ENCODE results near the gene EMX2.

- no peak for TF ChIP-seq POLR2AphosphoS5 (IDR thresholded peaks at IDR 0.05; ENCODE audit: low read depth)
- TF ChIP-seq CTCF (conservative IDR thresholded peaks at IDR 0.05; ENCODE audit: low read depth in 2 of 2) = no peak
- no peak for TF ChIP-seq ZNF331 (CRISPR knock-in tag; IDR thresholded peaks at IDR 0.05; ENCODE audit: low read depth)
- TF ChIP-seq REST (IDR thresholded peaks at IDR 0.05; ENCODE audit: unreplicated experiment) = no peak
- TF ChIP-seq EZH2 (IDR thresholded peaks at IDR 0.05; ENCODE audit: low read depth, unreplicated experiment) = peak; percentile 30
- no peak for TF ChIP-seq EZH2phosphoT487 (IDR thresholded peaks at IDR 0.05; ENCODE audit: unreplicated experiment)
- no peak for TF ChIP-seq NANOG (IDR thresholded peaks at IDR 0.05; ENCODE audit: borderline replicate concordance)
Observed at GRCh38 chr10:117537904-117538524, 4.5 kb upstream of the EMX2 start.
